GM12878 (cell line): ENCODE data around the gene ZFHX2. TPM values are rescaled to one million over a fixed set of nuclear protein-coding genes. Genes with fewer than 3 reads are reported as not detected.
A peak's percentile ranks its signal among the peaks of the same experiment; 100 is the strongest.

Source experiments
- ATAC-seq: fragments of 200-7000 bp; cut with Tn5 transposase; 3 replicates; pipeline ENCODE4 v1.9.1; 2020; ENCODE audit warnings: mild to moderate bottlenecking, moderate library complexity
- BruUV-seq: library from RNA; stranded (reverse); fragments of 400-500 nt; replicated peaks from 2 replicates; lab custom pipeline; 2021; lab: Mats Ljungman, UMichigan
- CTCF ChIA-PET: fragments of 300-600 bp; sonication (Branson Sonifier 250); formaldehyde crosslinking; extraction: SDS; loops from one replicate; lab custom pipeline; 2021; ENCODE audit warnings: inconsistent platforms; lab: Yijun Ruan, JAX
- POLR2A ChIA-PET: fragments of 350-600 bp; formaldehyde crosslinking; extraction: SDS; loops from one replicate; lab custom pipeline; 2021; ENCODE audit warnings: inconsistent platforms; lab: Charles Lee
- RAD21 ChIA-PET: fragments of 300-600 bp; sonication (Branson Sonifier 250); formaldehyde crosslinking; loops from one replicate; lab custom pipeline; 2023; ENCODE audit warnings: antibody characterized with exemption; ENCODE audit not compliant: unreplicated experiment; lab: Charles Lee
- SMC1A ChIA-PET: fragments of 300-600 bp; sonication (Branson Sonifier 250); formaldehyde crosslinking; loops from one replicate; lab custom pipeline; 2023; ENCODE audit not compliant: unreplicated experiment, uncharacterized antibody; lab: Charles Lee
- DNase-seq: peaks from one replicate; pipeline ENCODE4 v3.0.0-alpha.2; 2011; ENCODE audit warnings: low read depth, low spot score
- FAIRE-seq: peaks from 3 replicates; lab custom pipeline; 2011; peaks lifted over from hg19 to GRCh38; lab: Jason Lieb, UNC
- H2AFZ ChIP-seq: 2 replicates; pipeline ENCODE4 v1.6.0; 2011; ENCODE audit warnings: low read depth, low read length, control low read depth; ENCODE audit not compliant: control insufficient read depth
- H3K27ac ChIP-seq: 2 replicates; pipeline ENCODE4 v1.5.1; 2011; ENCODE audit warnings: control low read depth; ENCODE audit not compliant: control insufficient read depth, insufficient read depth
- H3K27me3 ChIP-seq, 2 experiments: replicated peaks in 1 of 2; 2 replicates each; pipeline versions ENCODE4 v1.6.0 to v1.6.1; 2011; ENCODE audit warnings: low read length in 1 of 2; ENCODE audit not compliant: control insufficient read depth in 2 of 2, insufficient read depth in 2 of 2
- H3K36me3 ChIP-seq, 2 experiments: 2 replicates each; pipeline ENCODE4 v1.5.1; 2011; ENCODE audit warnings: low read length in 1 of 2; ENCODE audit not compliant: control insufficient read depth in 2 of 2, insufficient read depth in 2 of 2
- H3K4me1 ChIP-seq: 2 replicates; pipeline ENCODE4 v1.6.1; 2011; ENCODE audit warnings: mild to moderate bottlenecking, low read length, moderate library complexity, mixed read lengths; ENCODE audit not compliant: control insufficient read depth, insufficient read depth
- H3K4me2 ChIP-seq: 2 replicates; pipeline ENCODE4 v1.6.0; 2011; ENCODE audit warnings: control low read depth; ENCODE audit not compliant: control insufficient read depth, insufficient read depth
- H3K4me3 ChIP-seq: fragments of 200-600 bp; sonication (generic); 2 replicates; pipeline ENCODE4 v1.5.1; 2016
- H3K79me2 ChIP-seq: 2 replicates; pipeline ENCODE4 v1.6.0; 2011; ENCODE audit warnings: low read length; ENCODE audit not compliant: control insufficient read depth, insufficient read depth
- H3K9ac ChIP-seq: 2 replicates; pipeline ENCODE4 v1.8.0; 2011; ENCODE audit warnings: low read length, control low read depth, mixed read lengths; ENCODE audit not compliant: control insufficient read depth, insufficient read depth
- H3K9me3 ChIP-seq: replicated peaks from 3 replicates; pipeline ENCODE4 v1.5.1; 2011; ENCODE audit warnings: mild to moderate bottlenecking, low read length; ENCODE audit not compliant: control insufficient read depth, insufficient read depth
- H4K20me1 ChIP-seq: 2 replicates; pipeline ENCODE4 v1.6.0; 2011; ENCODE audit not compliant: control insufficient read depth, insufficient read depth
- EGR1 ChIP-seq, 2 experiments: IDR thresholded peaks; 1 replicate in 1 of 2; 2 replicates in 1 of 2; pipeline ENCODE4 v1.6.1; 2011 to 2012; ENCODE audit warnings: low read depth in 2 of 2, low read length in 2 of 2, borderline replicate concordance in 1 of 2, mild to moderate bottlenecking in 1 of 2, moderate library complexity in 1 of 2
- WGBS: methylation state at CpG from one replicate; pipeline ENCODE4 v1.1.6; 2016; ENCODE audit warnings: low lambda C conversion rate; ENCODE audit not compliant: insufficient replicate concordance, insufficient coverage; ENCODE audit errors: missing lambda C conversion rate; 5-methylcytosine and 5-hydroxymethylcytosine counted together
- in situ Hi-C: fragments of 300-500 bp; cut with MboI; formaldehyde crosslinking; loops from 9 replicates; pipeline ENCODE4 v1.14.3; 2018; ENCODE audit warnings: mixed read lengths
- intact Hi-C: fragments of 100-400 bp; cut with micrococcal nuclease; formaldehyde crosslinking; loops from one replicate; pipeline ENCODE4 v1.14.2; 2022; ENCODE audit not compliant: unreplicated experiment
- polyA plus RNA-seq, 11 experiments: library from polyadenylated mRNA; depleted of rRNA in 4 of 11; unstranded in 6 of 11; stranded (reverse) in 5 of 11; fragments of >200 nt; fragmentation: Nextera tagmentation in 4 of 11; fragmentation: Illumina TruSeq in 1 of 11; extraction: Ambion mirVana in 4 of 11; extraction: Trizol in 1 of 11; gene quantifications; 1 replicate in 1 of 11; 2 replicates in 10 of 11; pipeline versions ENCODE4 v1.2.1 to v1.2.3, GENCODE V29; 2011 to 2016; ENCODE audit warnings: inconsistent platforms in 2 of 11, missing spikeins in 2 of 11, low read depth in 1 of 11
- total RNA-seq, 4 experiments: library from RNA; depleted of rRNA in 3 of 4; stranded (reverse); fragments of >200 nt in 3 of 4; fragmentation: Illumina TruSeq in 1 of 4; extraction: Trizol in 1 of 4; gene quantifications; 2 replicates each; pipeline versions ENCODE4 v1.2.1 to v1.2.3, GENCODE V29; 2013 to 2021
- TF ChIP-seq, protein P1 (sequence below): fragments of 450-650 bp; IDR thresholded peaks from 2 replicates; pipeline ENCODE4 v1.6.1; 2017; ENCODE audit warnings: mild to moderate bottlenecking, moderate library complexity

Gene ZFHX2
- total and polyA plus RNA-seq, 10 of the 15 experiments (the other 5 are each of a cell fraction or from before 2014, with no cell fraction given) = 0.27 to 2.2 (median 0.55) TPM

GRCh38 chr14:23578560-23579310, 27.2 kb upstream of the ZFHX2 start, which contains the start of gene JPH4:
Gene JPH4 (minus strand): TSS chr14:23578790. CDS start chr14:23577453, 1,337 bp downstream.
- peaks cover 2% of the 10 kb centered on the region in 2 experiments; a peak in 2 of 4 replicates for H3K27me3 ChIP-seq
- POLR2A ChIA-PET = no interaction called here
- intact Hi-C loops = no loop called here
- FAIRE-seq (no peak), ATAC-seq (peak; percentile 27), DNase-seq (no peak)
- no peaks in the 10 kb centered on the region for H4K20me1 ChIP-seq
- SMC1A ChIA-PET = interaction anchor here (0.6 to 2.1 kb wide), 3 partner anchors 10 to 762 kb away, joined by 3 to 9 read pairs (median 3); no protein-coding TSS in a partner anchor
- H3K4me3 ChIP-seq = peak within 1 kb of the TSS; percentile 44; the same call in 1 of the 2 replicates
- no TSS peak for BruUV-seq
- H3K9me3 ChIP-seq = no peaks in the 10 kb centered on the region
- peak within 1 kb of the TSS; percentile 44 for H3K9ac ChIP-seq
- WGBS = 18% methylated on average over 10 of the region's 18 CpGs
- H3K27ac ChIP-seq = no peak within 1 kb of the TSS
- peak within 1 kb of the TSS; percentile 44; the same call in 1 of the 2 replicates for H3K4me2 ChIP-seq
- no peaks in the 10 kb centered on the region for H3K36me3 ChIP-seq
- no peaks in the 10 kb centered on the region for H3K79me2 ChIP-seq
- H3K4me1 ChIP-seq = peaks cover 2% of the 10 kb centered on the region; the same call in 1 of the 2 replicates
- in situ Hi-C loops = no loop called here
- TF ChIP-seq EGR1 (IDR thresholded peaks at IDR 0.05; ENCODE audit: borderline replicate concordance in 1 of 2, low read depth in 2 of 2, low read length in 2 of 2) = 0 out of 3 replicates have a peak, but pooled peaks of 1 of the 2 experiments have one; percentile 2
- TF ChIP-seq, protein P1, sequence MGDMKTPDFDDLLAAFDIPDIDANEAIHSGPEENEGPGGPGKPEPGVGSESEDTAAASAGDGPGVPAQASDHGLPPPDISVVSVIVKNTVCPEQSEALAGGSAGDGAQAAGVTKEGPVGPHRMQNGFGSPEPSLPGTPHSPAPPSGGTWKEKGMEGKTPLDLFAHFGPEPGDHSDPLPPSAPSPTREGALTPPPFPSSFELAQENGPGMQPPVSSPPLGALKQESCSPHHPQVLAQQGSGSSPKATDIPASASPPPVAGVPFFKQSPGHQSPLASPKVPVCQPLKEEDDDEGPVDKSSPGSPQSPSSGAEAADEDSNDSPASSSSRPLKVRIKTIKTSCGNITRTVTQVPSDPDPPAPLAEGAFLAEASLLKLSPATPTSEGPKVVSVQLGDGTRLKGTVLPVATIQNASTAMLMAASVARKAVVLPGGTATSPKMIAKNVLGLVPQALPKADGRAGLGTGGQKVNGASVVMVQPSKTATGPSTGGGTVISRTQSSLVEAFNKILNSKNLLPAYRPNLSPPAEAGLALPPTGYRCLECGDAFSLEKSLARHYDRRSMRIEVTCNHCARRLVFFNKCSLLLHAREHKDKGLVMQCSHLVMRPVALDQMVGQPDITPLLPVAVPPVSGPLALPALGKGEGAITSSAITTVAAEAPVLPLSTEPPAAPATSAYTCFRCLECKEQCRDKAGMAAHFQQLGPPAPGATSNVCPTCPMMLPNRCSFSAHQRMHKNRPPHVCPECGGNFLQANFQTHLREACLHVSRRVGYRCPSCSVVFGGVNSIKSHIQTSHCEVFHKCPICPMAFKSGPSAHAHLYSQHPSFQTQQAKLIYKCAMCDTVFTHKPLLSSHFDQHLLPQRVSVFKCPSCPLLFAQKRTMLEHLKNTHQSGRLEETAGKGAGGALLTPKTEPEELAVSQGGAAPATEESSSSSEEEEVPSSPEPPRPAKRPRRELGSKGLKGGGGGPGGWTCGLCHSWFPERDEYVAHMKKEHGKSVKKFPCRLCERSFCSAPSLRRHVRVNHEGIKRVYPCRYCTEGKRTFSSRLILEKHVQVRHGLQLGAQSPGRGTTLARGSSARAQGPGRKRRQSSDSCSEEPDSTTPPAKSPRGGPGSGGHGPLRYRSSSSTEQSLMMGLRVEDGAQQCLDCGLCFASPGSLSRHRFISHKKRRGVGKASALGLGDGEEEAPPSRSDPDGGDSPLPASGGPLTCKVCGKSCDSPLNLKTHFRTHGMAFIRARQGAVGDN = no peak
- H2AFZ ChIP-seq = no peak within 1 kb of the TSS; the same call in 1 of the 2 replicates
- CTCF ChIA-PET = interaction anchor here (0.6 to 1.4 kb wide), 3 partner anchors 10 to 984 kb away, joined by 3 to 4 read pairs (median 3); no protein-coding TSS in a partner anchor
- RAD21 ChIA-PET = no interaction called here
